Esophagus muscularis mucosa (tissue), 4 donors: ENCODE data around the gene DTD2. TPM values are rescaled to one million over a fixed set of nuclear protein-coding genes. Genes with fewer than 3 reads are reported as not detected.

Experiments used
- DNase-seq: peaks from one replicate; pipeline ENCODE4 v3.0.0-alpha.2; 2017; ENCODE audit errors: extremely low spot score
- H3K27ac ChIP-seq, 4 donors: fragments of 200-600 bp; sonication (generic); replicated peaks in 1 of 4; 1 replicate in 3 of 4; 2 replicates in 1 of 4; pipeline ENCODE4 v1.5.1; 2016 to 2019; ENCODE audit warnings: mild to moderate bottlenecking in 1 of 4
- H3K27me3 ChIP-seq, 4 donors: fragments of 200-600 bp; sonication (generic); one replicate each; pipeline versions ENCODE4 v1.5.1 to v1.6.0; 2016 to 2019
- H3K36me3 ChIP-seq, 4 donors: fragments of 200-600 bp; sonication (generic); one replicate each; pipeline ENCODE4 v1.5.1; 2016 to 2019
- H3K4me1 ChIP-seq, 4 donors: fragments of 200-600 bp; sonication (generic); one replicate each; pipeline ENCODE4 v1.5.1; 2016 to 2019
- H3K4me3 ChIP-seq, 4 donors: fragments of 200-600 bp; sonication (generic); 1 replicate in 2 of 4; 2 replicates in 2 of 4; pipeline ENCODE4 v1.5.1; 2016 to 2019; ENCODE audit warnings: mild to moderate bottlenecking in 4 of 4, moderate library complexity in 1 of 4
- H3K9me3 ChIP-seq, 4 donors: fragments of 200-600 bp; sonication (generic); 1 replicate in 3 of 4; 2 replicates in 1 of 4; pipeline ENCODE4 v1.5.1; 2016 to 2019
- CTCF ChIP-seq, 3 experiments: fragments of 200-600 bp in 2 of 3; fragments of 450-650 bp in 1 of 3; sonication (generic) in 2 of 3; IDR thresholded peaks; one replicate each; pipeline ENCODE4 v1.5.1; 2017 to 2019; ENCODE audit warnings: antibody characterized with exemption in 3 of 3, mild to moderate bottlenecking in 2 of 3, moderate library complexity in 1 of 3
- EP300 ChIP-seq: sonication (generic); formaldehyde crosslinking; IDR thresholded peaks from one replicate; pipeline ENCODE4 v1.6.1; 2017; ENCODE audit warnings: antibody characterized with exemption
- POLR2A ChIP-seq: fragments of 450-650 bp; IDR thresholded peaks from one replicate; pipeline ENCODE4 v1.6.1; 2017; ENCODE audit warnings: antibody characterized with exemption, moderate library complexity, mild to moderate bottlenecking, low read depth
- POLR2AphosphoS5 ChIP-seq, 2 donors: sonication (generic); formaldehyde crosslinking; IDR thresholded peaks; one replicate each; pipeline ENCODE4 v1.6.1; 2017; ENCODE audit warnings: antibody characterized with exemption in 2 of 2
- WGBS: methylation state at CpG from one replicate; pipeline ENCODE4 v1.1.5; 2018; 5-methylcytosine and 5-hydroxymethylcytosine counted together
- intact Hi-C: fragments of 100-400 bp; cut with DNase I; formaldehyde crosslinking; loops from one replicate; pipeline ENCODE4 v1.15.1; 2023
- total RNA-seq, 4 donors: library from RNA; depleted of rRNA; stranded (reverse); fragments of >200 nt; gene quantifications; one replicate each; pipeline versions ENCODE4 v1.1.0 to v1.2.1, GENCODE V29; 2016

DTD2 gene
- total RNA-seq, 4 donors from 2014 or later = 27.8 to 41.1 (median 32.2) TPM

GRCh38 chr14:31414190-31414833, 43.0 kb downstream of the DTD2 start:
- TF ChIP-seq EP300 = no peak
- no peak for TF ChIP-seq POLR2AphosphoS5 (IDR thresholded peaks at IDR 0.05)
- TF ChIP-seq POLR2A = no peak
- no peak for TF ChIP-seq CTCF (IDR thresholded peaks at IDR 0.05)
- no peak for DNase-seq
- Histone ChIP-seq H3K4me3 (no peak overlapping the region), H3K9me3 (no peaks in the 10 kb centered on the region), H3K27me3 (no peaks in the 10 kb centered on the region), H3K36me3 (no peaks in the 10 kb centered on the region), H3K4me1 (peaks cover 34 to 74% (median 66%) of the 10 kb centered on the region in 4 donors), H3K27ac (no peak overlapping the region)
- intact Hi-C loops = no loop called here
- WGBS = 29% methylated on average over 1 of the region's 1 CpG

GRCh38 chr14:31411218-31411727, 46.0 kb downstream of the DTD2 start:
- intact Hi-C loops = no loop called here

GRCh38 chr14:31410048-31410650, 47.2 kb downstream of the DTD2 start:
- DNase-seq = no peak
- Histone ChIP-seq H3K36me3 (no peaks in the 10 kb centered on the region), H3K4me1 (peaks cover 19 to 51% (median 32%) of the 10 kb centered on the region in 4 donors), H3K4me3 (no peak overlapping the region), H3K27me3 (no peaks in the 10 kb centered on the region), H3K27ac (no peak overlapping the region), H3K9me3 (no peaks in the 10 kb centered on the region)
- no peak for TF ChIP-seq CTCF (IDR thresholded peaks at IDR 0.05)
- TF ChIP-seq POLR2AphosphoS5 (IDR thresholded peaks at IDR 0.05) = no peak
- TF ChIP-seq POLR2A = no peak
- TF ChIP-seq EP300 = no peak
- intact Hi-C loops = no loop called here
- 61% methylated on average over 3 of the region's 3 CpGs for WGBS

More at GRCh38 chr14:31411218-31411727, 46.0 kb downstream of the DTD2 start:
- Histone ChIP-seq H3K4me3 (no peak overlapping the region), H3K27ac (no peak overlapping the region), H3K36me3 (no peaks in the 10 kb centered on the region), H3K9me3 (no peaks in the 10 kb centered on the region), H3K27me3 (no peaks in the 10 kb centered on the region), H3K4me1 (peaks cover 20 to 49% (median 38%) of the 10 kb centered on the region in 4 donors)
- 13% methylated on average over 2 of the region's 2 CpGs for WGBS
- no peak for DNase-seq
- no peak for TF ChIP-seq CTCF (IDR thresholded peaks at IDR 0.05)
- no peak for TF ChIP-seq EP300
- TF ChIP-seq POLR2AphosphoS5 (IDR thresholded peaks at IDR 0.05) = no peak
- no peak for TF ChIP-seq POLR2A

- no peaks in the 10 kb centered on the region for H3K27me3 ChIP-seq
- WGBS = 97% methylated on average over 1 of the region's 1 CpG
- TF ChIP-seq CTCF (IDR thresholded peaks at IDR 0.05) (no peak), EP300 (no peak), POLR2AphosphoS5 (IDR thresholded peaks at IDR 0.05) (no peak), POLR2A (no peak)
- no peaks in the 10 kb centered on the region for H3K9me3 ChIP-seq
- peaks cover 9 to 34% (median 17%) of the 10 kb centered on the region in 4 donors for H3K4me1 ChIP-seq
- no peaks in the 10 kb centered on the region for H3K36me3 ChIP-seq
- DNase-seq = no peak
- intact Hi-C loops = no loop called here
- H3K27ac ChIP-seq = no peak overlapping the region
- no peak overlapping the region for H3K4me3 ChIP-seq
Observed at GRCh38 chr14:31408421-31408820, 48.9 kb downstream of the DTD2 start.
